ENCODE results near the gene NENF. TPM values are rescaled to one million over a fixed set of nuclear protein-coding genes. Genes with fewer than 3 reads are reported as not detected.
"Not testable (repeated sequence)": the region's sequence is repeated elsewhere in the genome, so short reads cannot be mapped to it uniquely, and the experiment has no call there.

NENF gene
- total and polyA plus RNA-seq, 8 donors, result 23.8 to 97.0 (median 34.5) TPM

DNA sequence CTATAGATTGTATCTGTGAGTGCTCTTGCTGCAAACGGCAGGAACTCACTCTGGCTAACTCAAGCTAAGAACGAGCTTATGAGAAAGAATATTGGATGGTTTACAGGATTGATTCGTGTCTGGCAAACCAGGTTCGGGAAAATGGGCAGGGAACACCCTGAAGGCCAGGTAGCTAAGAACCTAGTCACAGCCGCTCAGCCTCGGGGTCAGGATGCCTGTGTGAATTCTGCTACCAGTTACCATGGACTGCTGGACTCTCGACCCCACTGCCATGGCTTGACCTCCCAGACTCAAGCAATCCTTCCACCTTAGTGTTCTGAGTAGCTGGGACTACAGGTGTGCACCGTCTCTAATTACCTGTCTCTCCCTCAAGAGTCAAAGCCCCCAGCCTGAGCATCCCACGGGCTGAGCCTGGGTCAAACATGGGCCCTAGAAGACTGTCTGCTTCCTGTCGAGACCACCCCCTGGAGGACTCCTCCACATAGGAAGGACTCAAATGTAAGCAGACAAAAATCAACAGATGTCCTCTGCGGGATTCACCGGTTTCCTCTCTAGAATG lies 45.8 kb downstream of the NENF start:
- intact Hi-C loops (cut with DNase I), result loop anchor here in 1 of 3 donors (10.0 kb wide), 1 partner anchor 146 kb away; a partner anchor contains a TSS
- no peak overlapping the region for H3K27ac ChIP-seq
- H3K27me3 ChIP-seq, result no peaks in the 10 kb centered on the region
- H3K36me3 ChIP-seq, result no peaks in the 10 kb centered on the region
- H3K4me1 ChIP-seq, result no peaks in the 10 kb centered on the region
- H3K9me3 ChIP-seq, result no peaks in the 10 kb centered on the region
- ATAC-seq (no peak), DNase-seq (no peak), FAIRE-seq (no peak)
- 67 to 72% methylated on average over 12 of the region's 12 CpGs for WGBS, 2 donors
- no peak overlapping the region for H3K4me3 ChIP-seq
- TF ChIP-seq, protein P1, sequence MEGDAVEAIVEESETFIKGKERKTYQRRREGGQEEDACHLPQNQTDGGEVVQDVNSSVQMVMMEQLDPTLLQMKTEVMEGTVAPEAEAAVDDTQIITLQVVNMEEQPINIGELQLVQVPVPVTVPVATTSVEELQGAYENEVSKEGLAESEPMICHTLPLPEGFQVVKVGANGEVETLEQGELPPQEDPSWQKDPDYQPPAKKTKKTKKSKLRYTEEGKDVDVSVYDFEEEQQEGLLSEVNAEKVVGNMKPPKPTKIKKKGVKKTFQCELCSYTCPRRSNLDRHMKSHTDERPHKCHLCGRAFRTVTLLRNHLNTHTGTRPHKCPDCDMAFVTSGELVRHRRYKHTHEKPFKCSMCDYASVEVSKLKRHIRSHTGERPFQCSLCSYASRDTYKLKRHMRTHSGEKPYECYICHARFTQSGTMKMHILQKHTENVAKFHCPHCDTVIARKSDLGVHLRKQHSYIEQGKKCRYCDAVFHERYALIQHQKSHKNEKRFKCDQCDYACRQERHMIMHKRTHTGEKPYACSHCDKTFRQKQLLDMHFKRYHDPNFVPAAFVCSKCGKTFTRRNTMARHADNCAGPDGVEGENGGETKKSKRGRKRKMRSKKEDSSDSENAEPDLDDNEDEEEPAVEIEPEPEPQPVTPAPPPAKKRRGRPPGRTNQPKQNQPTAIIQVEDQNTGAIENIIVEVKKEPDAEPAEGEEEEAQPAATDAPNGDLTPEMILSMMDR (IDR thresholded peaks at IDR 0.05), result no peak

DNA sequence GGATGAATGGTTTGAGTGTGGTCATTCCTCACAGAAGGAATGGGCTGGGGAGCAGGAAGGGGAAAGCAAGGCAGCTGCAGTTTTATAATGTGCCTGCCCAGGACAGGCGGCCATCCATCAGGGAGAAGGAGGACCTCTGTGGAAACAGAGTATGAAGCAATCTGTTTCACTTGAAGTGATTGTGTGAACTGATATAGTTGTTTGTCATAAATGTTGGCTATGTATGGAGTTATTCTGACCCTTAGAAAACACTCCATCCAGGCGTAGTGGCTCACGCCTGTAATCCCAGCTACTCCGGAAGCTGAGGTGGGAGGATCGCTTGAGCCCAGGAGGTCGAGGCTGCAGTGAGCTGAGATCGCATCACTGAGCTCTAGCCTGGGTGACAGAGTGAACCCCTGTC lies 46.5 kb downstream of the NENF start:
- Histone ChIP-seq H3K27ac (no peak overlapping the region), H3K36me3 (no peaks in the 10 kb centered on the region), H3K4me3 (no peak overlapping the region), H3K27me3 (no peaks in the 10 kb centered on the region), H3K4me1 (no peaks in the 10 kb centered on the region), H3K9me3 (no peaks in the 10 kb centered on the region)
- intact Hi-C loops (cut with DNase I), result loop anchor here in 1 of 3 donors (10.0 kb wide), 1 partner anchor 146 kb away; a partner anchor contains a TSS
- ATAC-seq, result no peak
- DNase-seq, result no peak
- TF ChIP-seq, protein P1 (IDR thresholded peaks at IDR 0.05), result no peak
- WGBS, 2 donors, result 70 to 78% methylated on average over 7 of the region's 7 CpGs
- no peak for FAIRE-seq

DNA sequence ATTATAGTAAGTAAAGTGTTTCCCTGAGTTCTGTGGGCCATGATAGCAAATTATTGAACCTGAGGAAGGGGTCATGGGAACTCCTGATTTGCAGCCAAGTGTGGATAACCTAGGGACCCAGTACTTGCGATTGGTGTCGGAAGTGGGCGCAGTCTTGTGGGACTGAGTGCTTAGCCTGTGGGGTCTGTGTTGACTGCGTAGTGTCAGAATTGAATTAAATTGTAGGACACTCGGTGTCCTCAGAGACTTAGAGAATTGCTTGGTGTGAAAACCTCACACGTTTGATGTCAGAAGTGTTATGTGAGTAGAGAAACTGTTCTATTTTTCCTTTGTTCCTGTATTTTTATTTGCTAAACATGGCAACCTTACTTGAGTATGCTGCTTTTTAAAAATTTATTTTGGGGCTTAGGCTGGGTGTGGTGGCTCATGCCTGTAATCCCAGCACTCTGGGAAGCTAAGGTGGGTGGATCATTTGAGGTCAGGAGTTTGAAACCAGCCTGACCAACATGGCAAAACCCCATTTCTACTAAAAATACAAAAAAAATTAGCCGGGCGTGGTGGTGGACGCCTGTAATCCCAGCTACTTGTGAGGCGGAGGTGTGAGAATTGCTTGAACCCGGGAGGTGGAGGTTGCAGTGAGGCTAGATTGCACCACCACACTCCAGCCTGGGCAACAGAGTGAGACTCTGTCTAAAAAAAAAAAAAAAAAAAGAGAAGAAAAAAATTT lies 48.2 kb downstream of the NENF start:
- FAIRE-seq, H3K9me3 ChIP-seq, H3K27ac ChIP-seq, H3K4me3 ChIP-seq, ATAC-seq, DNase-seq, H3K27me3 ChIP-seq, H3K4me1 ChIP-seq, H3K36me3 ChIP-seq: not testable (repeated sequence)
- WGBS, 2 donors, result 70 to 84% methylated on average over 11 of the region's 11 CpGs
- intact Hi-C loops (cut with DNase I), result loop anchor here in 1 of 3 donors (10.0 kb wide), 1 partner anchor 144 kb away; a partner anchor contains a TSS

DNA sequence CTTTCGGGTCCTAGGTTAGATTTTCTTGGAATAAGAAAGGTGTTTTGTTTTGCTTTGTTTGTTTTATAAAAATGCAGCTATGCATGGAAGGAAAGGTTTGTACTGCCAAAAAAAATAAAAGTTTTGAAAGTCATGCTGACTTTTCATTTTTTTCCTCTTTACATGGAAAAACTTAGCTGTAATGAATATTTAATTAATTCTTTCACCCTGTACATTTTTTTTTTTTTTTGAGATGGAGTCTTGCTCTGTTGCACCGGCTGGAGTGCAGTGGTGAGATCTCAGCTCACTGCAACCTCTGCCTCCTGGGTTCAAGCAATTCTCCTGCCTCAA lies 48.7 kb downstream of the NENF start:
- H3K4me3 ChIP-seq, result no peak overlapping the region
- ATAC-seq, result no peak
- no peak for FAIRE-seq
- intact Hi-C loops (cut with DNase I), result loop anchor here in 1 of 3 donors (10.0 kb wide), 1 partner anchor 143 kb away; a partner anchor contains a TSS
- H3K36me3 ChIP-seq, result no peaks in the 10 kb centered on the region
- no peaks in the 10 kb centered on the region for H3K9me3 ChIP-seq
- 47 to 68% methylated on average over 2 of the region's 2 CpGs for WGBS, 2 donors
- H3K4me1 ChIP-seq, result peaks cover 0 to 3% (median 0%) of the 10 kb centered on the region in 3 donors
- no peak for DNase-seq
- TF ChIP-seq, protein P1 (IDR thresholded peaks at IDR 0.05), result no peak
- H3K27me3 ChIP-seq, result no peaks in the 10 kb centered on the region
- no peak overlapping the region for H3K27ac ChIP-seq

DNA sequence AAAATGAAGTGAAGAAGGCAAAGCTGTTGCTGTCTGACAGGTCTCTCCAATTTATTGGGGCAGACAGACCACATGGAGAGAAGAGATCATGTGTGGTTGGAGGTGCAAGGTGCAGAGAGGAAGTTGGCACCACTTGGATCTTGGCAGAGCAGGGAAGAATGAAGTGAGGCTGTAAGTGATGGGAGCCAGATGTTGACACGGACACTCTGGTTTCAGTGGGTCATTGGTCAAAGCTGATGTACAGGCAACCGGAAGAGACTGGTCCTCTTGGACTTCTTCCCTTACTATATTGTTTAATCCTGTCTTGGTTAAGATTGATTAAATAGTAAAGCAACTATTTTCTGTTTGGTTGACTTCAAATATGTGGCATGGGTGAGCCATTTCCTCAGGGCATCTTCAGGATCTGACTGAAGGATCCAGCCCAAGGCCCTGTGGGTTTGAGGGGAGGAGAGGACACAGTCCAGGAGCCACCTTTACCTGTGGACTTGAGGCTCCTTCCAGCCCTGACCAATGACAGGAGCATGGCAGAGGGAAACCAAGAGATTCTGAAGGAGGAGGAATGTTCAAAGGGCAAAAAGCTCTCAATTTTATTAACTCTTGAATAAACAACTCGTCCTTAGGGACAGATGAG lies 49.4 kb downstream of the NENF start:
- Histone ChIP-seq H3K36me3 (no peaks in the 10 kb centered on the region), H3K27me3 (no peaks in the 10 kb centered on the region), H3K27ac (no peak overlapping the region), H3K4me3 (no peak overlapping the region), H3K4me1 (peaks cover 0 to 3% (median 0%) of the 10 kb centered on the region in 3 donors), H3K9me3 (no peaks in the 10 kb centered on the region)
- TF ChIP-seq, protein P1 (IDR thresholded peaks at IDR 0.05), result no peak
- ATAC-seq (no peak), FAIRE-seq (no peak), DNase-seq (no peak)
- 69 to 82% methylated on average over 3 of the region's 3 CpGs for whole genome bisulfite sequencing, 2 donors
- intact Hi-C loops (cut with DNase I), result loop anchor here in 1 of 3 donors (10.0 kb wide), 1 partner anchor 143 kb away; a partner anchor contains a TSS
